Adrenal gland (tissue), 12 donors: ENCODE data around the gene FAM50A. TPM values are rescaled to one million over a fixed set of nuclear protein-coding genes. Genes with fewer than 3 reads are reported as not detected.

Experiments
- DNase-seq, 7 donors: peaks; one replicate each; pipeline ENCODE4 v3.0.0-alpha.2; 2019 to 2020
- H3K27ac ChIP-seq, 5 donors: fragments of 200-600 bp; sonication (generic) in 4 of 5; 1 replicate in 3 of 5; 2 replicates in 2 of 5; pipeline versions ENCODE4 v1.5.1 to v1.8.0; 2016 to 2020; ENCODE audit warnings: mild to moderate bottlenecking in 1 of 5
- H3K27me3 ChIP-seq: fragments of 200-600 bp; 2 replicates; pipeline ENCODE4 v1.8.0; 2021
- H3K36me3 ChIP-seq, 2 donors: fragments of 200-600 bp; replicated peaks in 1 of 2; 1 replicate in 1 of 2; 2 replicates in 1 of 2; pipeline versions ENCODE4 v1.5.1 to v1.8.0; 2018 to 2022
- H3K4me1 ChIP-seq, 2 donors: fragments of 200-600 bp; replicated peaks in 1 of 2; 1 replicate in 1 of 2; 2 replicates in 1 of 2; pipeline versions ENCODE4 v1.5.1 to v1.8.0; 2018 to 2021
- H3K4me3 ChIP-seq, 4 donors: fragments of 200-600 bp; sonication (generic) in 3 of 4; one replicate each; pipeline ENCODE4 v1.5.1; 2016 to 2018
- H3K9me3 ChIP-seq, 3 donors: fragments of 200-600 bp; sonication (generic) in 1 of 3; replicated peaks in 1 of 3; 1 replicate in 2 of 3; 2 replicates in 1 of 3; pipeline versions ENCODE4 v1.5.1 to v1.8.0; 2016 to 2021
- POLR2A ChIP-seq, 2 donors: fragments of 450-650 bp; IDR thresholded peaks; one replicate each; pipeline ENCODE4 v1.6.1; 2017; ENCODE audit warnings: antibody characterized with exemption in 2 of 2, mild to moderate bottlenecking in 2 of 2, moderate library complexity in 1 of 2
- WGBS, 4 donors: extraction: QIAGEN DNeasy Blood & Tissue Kit in 2 of 4; methylation state at CpG; one replicate each; pipeline versions ENCODE4 v1.1.5 to v1.1.7; 2013 to 2017; 5-methylcytosine and 5-hydroxymethylcytosine counted together
- intact Hi-C, 2 donors: fragments of 100-400 bp; cut with DNase I; formaldehyde crosslinking; loops; one replicate each; pipeline versions ENCODE4 v1.14.1 to v1.15.0; 2022 to 2023
- polyA plus RNA-seq, 3 donors: library from polyadenylated mRNA; stranded (reverse); fragments of 200-250 nt in 2 of 3; fragments of 350-450 nt in 1 of 3; fragmentation: Illumina TruSeq in 1 of 3; extraction: RNeasy Lipid Tissue Mini Kit (QIAGEN cat#74804) in 1 of 3; gene quantifications; one replicate each; pipeline ENCODE4 v1.2.3, GENCODE V29; 2013 to 2014
- total RNA-seq, 9 donors: library from RNA; depleted of rRNA in 4 of 9; stranded (reverse); fragments of >200 nt in 4 of 9; fragments of 120-200 nt in 1 of 9; fragmentation: NEBNext Ultra II Directional in 1 of 9; extraction: Animal tissue kit (Norgen Biotek cat#: 25700) in 1 of 9; gene quantifications; one replicate each; pipeline versions ENCODE4 v1.1.0 to v1.2.4, GENCODE V29; 2013 to 2023
- TF ChIP-seq, protein P1 (sequence below), 6 experiments: fragments of 450-650 bp in 4 of 6; fragments of 200-600 bp in 2 of 6; sonication (generic) in 1 of 6; IDR thresholded peaks; 1 replicate in 5 of 6; 2 replicates in 1 of 6; pipeline versions ENCODE4 v1.5.1 to v1.8.0; 2016 to 2021; ENCODE audit warnings: antibody characterized with exemption in 6 of 6, mild to moderate bottlenecking in 2 of 6, moderate library complexity in 1 of 6
- donor health status: healthy with polysubstance abuse.
- donor health status: Bipolar disorder and iron deficiency.
- donor health status: DM: yes; HTN: yes; CAD: no.
- donor health status: DM: no; HTN: no; CAD: no.
- donor health status: DM: no; HTN: no; CAD: no.
- donor health status: DM: yes; HTN: yes; CAD: no.

The FAM50A gene
- total and polyA plus RNA-seq, 12 donors: 25.1 to 451 (median 59.4) TPM

DNA sequence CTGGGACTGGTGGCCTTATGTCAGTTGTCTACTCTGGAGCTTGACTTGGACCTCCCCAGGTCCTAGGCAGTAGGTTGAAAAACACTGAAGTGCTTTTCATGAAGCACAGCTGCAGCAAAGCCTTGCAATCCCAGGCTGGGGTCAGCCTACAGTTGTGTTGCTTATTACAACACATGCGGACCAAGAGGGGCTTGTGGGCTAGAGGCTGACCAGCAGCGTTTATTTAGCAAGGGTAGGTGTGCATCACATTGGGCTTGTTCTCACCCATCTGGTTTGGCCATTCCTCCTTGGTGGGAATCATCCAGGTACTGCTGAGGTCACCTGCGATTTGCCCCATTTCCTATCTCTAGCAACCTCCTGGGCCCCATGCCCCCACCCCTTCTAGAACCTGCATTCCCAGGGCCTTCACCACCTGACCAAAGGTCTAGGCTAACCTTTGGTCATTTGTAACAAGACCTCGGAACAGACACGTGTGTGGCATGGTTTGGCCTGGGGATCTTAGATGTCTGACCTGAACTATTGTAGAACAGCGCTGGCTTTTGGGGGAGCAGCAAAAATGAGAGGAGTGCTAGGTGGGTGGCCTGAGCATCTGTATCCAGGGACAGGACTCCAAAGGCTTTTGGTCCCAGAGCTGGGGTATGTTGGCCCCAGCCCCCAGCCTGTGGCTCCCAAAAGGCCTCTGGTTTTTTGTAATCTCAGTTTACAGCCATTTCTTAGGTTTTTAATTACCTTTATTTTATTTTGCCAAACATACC lies 42.7 kb upstream of the FAM50A start:
- 44 to 66% (median 59%) methylated on average over 6 of the region's 6 CpGs; no CpG with 5 or more reads in 1 of the 4 donors for WGBS, 4 donors
- peak overlapping the region in 2 of 5 donors; percentile 5 to 34 for H3K27ac ChIP-seq
- intact Hi-C loops: no loop called here
- peaks cover 0 to 8% of the 10 kb centered on the region in 2 donors for H3K4me1 ChIP-seq
- H3K27me3 ChIP-seq: no peaks in the 10 kb centered on the region
- H3K9me3 ChIP-seq: no peaks in the 10 kb centered on the region
- DNase-seq: peak in 1 of 7 donors; percentile 26
- peaks cover 0 to 23% of the 10 kb centered on the region in 2 donors for H3K36me3 ChIP-seq
- TF ChIP-seq POLR2A (IDR thresholded peaks at IDR 0.05): peak; percentile 10 to 31
- TF ChIP-seq, protein P1, sequence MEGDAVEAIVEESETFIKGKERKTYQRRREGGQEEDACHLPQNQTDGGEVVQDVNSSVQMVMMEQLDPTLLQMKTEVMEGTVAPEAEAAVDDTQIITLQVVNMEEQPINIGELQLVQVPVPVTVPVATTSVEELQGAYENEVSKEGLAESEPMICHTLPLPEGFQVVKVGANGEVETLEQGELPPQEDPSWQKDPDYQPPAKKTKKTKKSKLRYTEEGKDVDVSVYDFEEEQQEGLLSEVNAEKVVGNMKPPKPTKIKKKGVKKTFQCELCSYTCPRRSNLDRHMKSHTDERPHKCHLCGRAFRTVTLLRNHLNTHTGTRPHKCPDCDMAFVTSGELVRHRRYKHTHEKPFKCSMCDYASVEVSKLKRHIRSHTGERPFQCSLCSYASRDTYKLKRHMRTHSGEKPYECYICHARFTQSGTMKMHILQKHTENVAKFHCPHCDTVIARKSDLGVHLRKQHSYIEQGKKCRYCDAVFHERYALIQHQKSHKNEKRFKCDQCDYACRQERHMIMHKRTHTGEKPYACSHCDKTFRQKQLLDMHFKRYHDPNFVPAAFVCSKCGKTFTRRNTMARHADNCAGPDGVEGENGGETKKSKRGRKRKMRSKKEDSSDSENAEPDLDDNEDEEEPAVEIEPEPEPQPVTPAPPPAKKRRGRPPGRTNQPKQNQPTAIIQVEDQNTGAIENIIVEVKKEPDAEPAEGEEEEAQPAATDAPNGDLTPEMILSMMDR (IDR thresholded peaks at IDR 0.05): no peak
- no peak overlapping the region for H3K4me3 ChIP-seq

DNA sequence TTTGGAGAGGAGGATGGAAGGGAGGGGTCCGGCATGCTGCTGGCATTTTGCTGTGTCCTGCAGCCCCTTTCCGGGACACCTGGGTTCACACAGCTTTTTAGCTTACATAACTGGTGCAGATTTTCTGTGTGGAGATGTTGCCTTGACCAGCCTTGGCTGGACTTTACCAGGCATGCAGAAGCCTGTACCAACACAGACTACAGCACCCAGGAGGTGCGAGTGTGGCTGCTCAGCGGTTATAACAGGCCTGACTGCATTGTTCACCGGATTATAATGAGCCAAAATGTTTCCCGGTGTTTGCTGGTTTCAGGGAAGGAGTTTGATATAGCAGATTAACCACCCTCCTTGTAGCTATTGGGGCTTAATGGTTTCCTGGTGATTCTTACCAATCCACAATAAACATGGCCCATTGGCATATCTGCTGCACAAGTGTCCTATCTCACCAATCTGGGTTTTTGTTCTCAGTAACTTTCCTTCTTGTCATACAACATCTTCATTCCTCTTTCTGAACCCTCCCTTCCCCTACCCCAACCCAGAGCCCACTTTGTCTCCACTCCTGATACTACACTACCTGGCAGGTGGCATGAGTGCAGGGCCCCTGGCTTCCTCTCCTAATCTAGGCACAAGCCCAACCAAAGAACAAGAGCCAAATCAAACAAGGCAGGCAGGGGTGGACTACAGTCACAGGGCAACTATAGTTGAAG lies 41.9 kb upstream of the FAM50A start:
- Histone ChIP-seq H3K9me3 (no peaks in the 10 kb centered on the region), H3K4me3 (no peak overlapping the region), H3K4me1 (peaks cover 0 to 8% of the 10 kb centered on the region in 2 donors), H3K27ac (no peak overlapping the region), H3K36me3 (peaks cover 0 to 23% of the 10 kb centered on the region in 2 donors), H3K27me3 (no peaks in the 10 kb centered on the region)
- DNase-seq: peak in 1 of 7 donors; percentile 16
- intact Hi-C loops: no loop called here
- WGBS, 4 donors: 39 to 73% (median 58%) methylated on average over 3 to 6 of the region's 6 CpGs
- TF ChIP-seq, protein P1 (IDR thresholded peaks at IDR 0.05): no peak
- no peak for TF ChIP-seq POLR2A (IDR thresholded peaks at IDR 0.05)

DNA sequence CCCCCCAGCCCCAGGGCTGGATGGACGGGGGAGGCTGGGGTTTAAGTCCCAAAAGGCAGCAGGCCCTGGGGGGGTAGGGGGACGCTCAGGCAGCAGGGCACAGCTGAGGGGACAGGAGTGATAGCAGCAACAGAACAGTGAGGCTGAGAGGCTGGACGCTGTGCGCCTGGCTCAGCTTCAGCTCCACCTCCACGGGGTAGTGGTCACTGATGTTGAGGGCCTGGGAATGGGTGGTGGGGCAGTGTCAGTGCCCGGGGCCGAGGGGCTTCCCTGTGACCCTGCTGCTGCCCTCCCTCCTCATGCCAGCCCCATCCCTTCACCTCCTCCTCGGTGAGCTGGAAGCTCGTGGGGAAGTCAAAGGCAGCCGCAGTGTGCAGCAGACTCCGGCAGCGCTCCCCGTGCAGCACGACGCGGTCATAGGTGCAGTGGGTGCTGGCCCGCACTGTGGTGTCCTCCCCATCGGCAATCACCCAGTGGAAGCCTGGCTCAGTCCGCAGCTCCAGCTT lies 41.3 kb upstream of the FAM50A start:
- Histone ChIP-seq H3K36me3 (peaks cover 0 to 23% of the 10 kb centered on the region in 2 donors), H3K27ac (no peak overlapping the region), H3K27me3 (no peaks in the 10 kb centered on the region), H3K4me3 (no peak overlapping the region), H3K4me1 (peaks cover 0 to 8% of the 10 kb centered on the region in 2 donors), H3K9me3 (no peaks in the 10 kb centered on the region)
- DNase-seq: no peak
- intact Hi-C loops: no loop called here
- WGBS, 4 donors: 71 to 87% (median 84%) methylated on average over 5 to 19 of the region's 19 CpGs
- TF ChIP-seq, protein P1 (IDR thresholded peaks at IDR 0.05): no peak
- TF ChIP-seq POLR2A (IDR thresholded peaks at IDR 0.05): no peak

DNA sequence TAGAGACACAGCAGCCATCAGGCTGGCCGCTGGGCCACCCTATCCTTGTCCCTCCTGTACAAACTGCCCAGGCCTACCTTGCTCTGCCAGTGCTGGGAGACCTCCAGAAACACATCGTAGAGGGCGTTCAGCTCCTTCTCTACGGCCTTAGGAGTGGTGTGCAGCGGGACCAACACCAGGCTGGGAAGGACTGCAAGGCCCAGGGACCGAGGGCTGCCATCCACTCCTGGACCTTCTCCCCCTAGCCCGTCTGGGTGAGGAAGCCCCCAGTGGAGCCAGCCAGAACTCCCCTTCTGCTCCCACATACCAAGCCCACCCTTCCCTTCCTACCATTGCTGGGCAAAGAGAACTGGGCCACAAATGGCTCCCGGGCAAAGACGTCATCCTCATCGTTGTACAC lies 40.7 kb upstream of the FAM50A start:
- 86 to 93% (median 90%) methylated on average over 3 to 10 of the region's 10 CpGs for WGBS, 4 donors

More for the DNA sequence above, 40.7 kb upstream of the FAM50A start:
- Histone ChIP-seq H3K27ac (no peak overlapping the region), H3K27me3 (no peaks in the 10 kb centered on the region), H3K9me3 (no peaks in the 10 kb centered on the region), H3K36me3 (peaks cover 0 to 23% of the 10 kb centered on the region in 2 donors), H3K4me1 (peaks cover 0 to 8% of the 10 kb centered on the region in 2 donors), H3K4me3 (no peak overlapping the region)
- DNase-seq: no peak
- intact Hi-C loops: no loop called here
- TF ChIP-seq, protein P1 (IDR thresholded peaks at IDR 0.05): no peak
- TF ChIP-seq POLR2A (IDR thresholded peaks at IDR 0.05): no peak
